ENCODE data around the gene PTPN5.

The PTPN5 gene

DNA sequence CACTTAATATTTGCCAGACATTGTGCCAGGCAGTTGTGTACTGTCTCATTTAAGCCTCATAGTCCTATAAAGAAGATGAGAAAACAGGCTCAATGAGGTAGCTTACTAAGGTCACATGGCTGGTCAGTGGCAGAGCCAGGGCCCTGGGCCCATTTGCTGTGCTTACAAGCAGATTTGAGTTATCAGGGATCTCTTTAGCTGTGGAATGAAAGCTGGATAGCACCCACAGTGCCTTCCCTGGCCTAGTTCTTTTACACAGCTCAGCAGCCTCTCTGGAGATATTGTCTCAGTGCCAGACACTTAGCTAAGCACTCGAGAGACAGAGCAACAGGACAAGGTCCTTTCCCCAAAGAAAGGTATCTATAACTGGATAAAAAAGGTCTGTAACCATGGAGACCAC, 86.9 kb downstream of the PTPN5 start:
- no peak overlapping the region for H3K27ac ChIP-seq
- no peak for DNase-seq (ENCODE audit: low spot score)
- TF ChIP-seq, protein P1, sequence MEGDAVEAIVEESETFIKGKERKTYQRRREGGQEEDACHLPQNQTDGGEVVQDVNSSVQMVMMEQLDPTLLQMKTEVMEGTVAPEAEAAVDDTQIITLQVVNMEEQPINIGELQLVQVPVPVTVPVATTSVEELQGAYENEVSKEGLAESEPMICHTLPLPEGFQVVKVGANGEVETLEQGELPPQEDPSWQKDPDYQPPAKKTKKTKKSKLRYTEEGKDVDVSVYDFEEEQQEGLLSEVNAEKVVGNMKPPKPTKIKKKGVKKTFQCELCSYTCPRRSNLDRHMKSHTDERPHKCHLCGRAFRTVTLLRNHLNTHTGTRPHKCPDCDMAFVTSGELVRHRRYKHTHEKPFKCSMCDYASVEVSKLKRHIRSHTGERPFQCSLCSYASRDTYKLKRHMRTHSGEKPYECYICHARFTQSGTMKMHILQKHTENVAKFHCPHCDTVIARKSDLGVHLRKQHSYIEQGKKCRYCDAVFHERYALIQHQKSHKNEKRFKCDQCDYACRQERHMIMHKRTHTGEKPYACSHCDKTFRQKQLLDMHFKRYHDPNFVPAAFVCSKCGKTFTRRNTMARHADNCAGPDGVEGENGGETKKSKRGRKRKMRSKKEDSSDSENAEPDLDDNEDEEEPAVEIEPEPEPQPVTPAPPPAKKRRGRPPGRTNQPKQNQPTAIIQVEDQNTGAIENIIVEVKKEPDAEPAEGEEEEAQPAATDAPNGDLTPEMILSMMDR (IDR thresholded peaks at IDR 0.05): no peak
- H3K4me3 ChIP-seq: no peak overlapping the region

DNA sequence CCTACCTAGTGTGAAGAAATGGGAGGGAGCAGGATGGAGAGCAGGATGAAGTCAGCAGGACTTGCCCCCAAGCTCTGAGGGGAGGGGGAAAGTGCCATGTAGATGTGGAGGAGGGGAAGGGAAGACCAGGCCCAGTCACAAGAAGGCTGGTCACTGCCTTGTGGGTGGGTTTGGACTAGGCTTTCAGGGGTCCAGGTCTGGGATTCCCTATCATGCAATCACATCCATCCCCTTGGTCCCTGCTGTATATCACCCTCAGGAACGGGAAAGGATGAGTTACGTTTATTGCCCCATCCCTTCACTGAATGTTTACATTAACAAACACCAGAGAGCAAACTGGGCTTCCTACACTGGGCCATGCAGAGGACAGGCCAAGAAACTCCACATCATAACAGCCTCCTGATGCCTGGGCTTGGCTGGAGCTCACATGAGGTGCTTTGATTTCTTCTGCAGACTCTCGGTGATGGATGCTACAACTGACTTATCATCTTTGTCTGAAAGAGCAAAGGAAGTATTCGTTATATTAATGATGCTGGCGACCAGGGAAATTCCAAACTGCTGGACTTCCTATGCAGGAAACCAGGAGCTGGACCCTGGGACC, 87.5 kb downstream of the PTPN5 start:
- no peak overlapping the region for H3K27ac ChIP-seq
- TF ChIP-seq, protein P1 (IDR thresholded peaks at IDR 0.05): no peak

DNA sequence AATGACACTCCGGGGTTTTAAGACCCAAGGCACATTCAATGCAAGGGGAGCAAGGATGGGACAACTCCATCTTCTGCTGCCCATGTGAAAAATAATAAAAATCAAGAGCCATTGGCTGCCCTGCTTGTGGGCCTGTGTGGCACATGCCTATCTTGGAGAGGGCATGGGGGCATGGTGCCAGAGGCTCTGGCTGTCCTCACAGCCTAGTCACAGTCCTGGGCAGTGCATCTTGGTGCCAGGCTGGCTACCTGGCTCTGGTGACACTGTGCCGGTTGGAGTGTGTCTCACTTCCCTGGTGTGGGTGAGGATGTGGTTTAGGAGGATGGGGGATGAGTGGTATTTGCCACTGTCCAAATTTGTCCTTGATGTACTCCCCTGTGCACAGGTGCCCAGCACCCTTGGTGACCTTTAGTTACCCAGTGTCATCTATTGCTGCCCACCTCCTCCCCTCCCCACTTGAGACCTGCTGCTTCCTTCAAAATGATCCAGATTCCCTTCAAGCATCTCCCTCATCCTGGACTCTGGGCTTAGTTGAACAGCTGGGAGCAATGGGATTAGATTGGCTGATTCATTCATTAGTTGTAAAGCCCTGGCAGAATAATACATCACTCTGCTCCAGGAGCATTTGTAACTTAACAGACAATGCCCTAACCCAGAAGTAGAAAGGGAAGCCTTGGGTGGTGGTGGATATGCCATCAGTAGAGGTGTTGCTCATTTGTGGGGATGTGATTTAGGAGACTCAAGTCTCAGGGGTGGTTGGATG, 88.4 kb downstream of the PTPN5 start:
- DNase-seq (ENCODE audit: low spot score): no peak
- TF ChIP-seq, protein P1 (IDR thresholded peaks at IDR 0.05): no peak
- H3K27ac ChIP-seq: no peak overlapping the region
- no peak overlapping the region for H3K4me3 ChIP-seq

More for the DNA sequence above, 87.5 kb downstream of the PTPN5 start:
- DNase-seq (ENCODE audit: low spot score): no peak
- H3K4me3 ChIP-seq: no peak overlapping the region

DNA sequence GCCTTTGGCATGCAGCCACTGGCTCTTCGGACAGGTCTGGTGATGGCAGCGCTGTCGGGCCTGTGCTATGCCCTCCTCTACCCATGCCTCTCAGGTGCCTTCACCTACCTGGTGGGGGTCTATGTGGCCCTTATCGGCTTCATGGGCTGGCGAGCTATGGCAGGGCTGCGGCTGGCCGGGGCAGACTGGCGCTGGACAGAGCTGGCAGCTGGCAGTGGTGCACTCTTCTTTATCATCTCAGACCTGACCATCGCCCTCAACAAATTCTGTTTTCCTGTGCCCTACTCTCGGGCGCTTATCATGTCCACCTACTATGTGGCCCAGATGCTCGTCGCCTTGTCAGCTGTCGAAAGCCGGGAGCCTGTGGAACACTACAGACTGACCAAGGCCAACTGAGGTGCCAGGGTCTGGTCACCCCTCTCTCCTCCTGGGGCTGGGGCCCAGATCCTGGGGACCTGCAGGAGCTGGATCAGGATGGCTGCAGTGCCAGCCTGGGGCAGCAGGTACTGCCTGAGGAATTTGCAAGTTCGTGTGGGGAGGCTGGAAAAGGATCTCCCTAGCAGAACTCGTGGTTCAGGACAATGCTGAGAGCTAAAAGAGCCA, 89.9 kb downstream of the PTPN5 start:
- Histone ChIP-seq H3K4me3 (no peak overlapping the region), H3K27ac (no peak overlapping the region)
- no peak for DNase-seq (ENCODE audit: low spot score)
- TF ChIP-seq, protein P1 (IDR thresholded peaks at IDR 0.05): no peak

DNA sequence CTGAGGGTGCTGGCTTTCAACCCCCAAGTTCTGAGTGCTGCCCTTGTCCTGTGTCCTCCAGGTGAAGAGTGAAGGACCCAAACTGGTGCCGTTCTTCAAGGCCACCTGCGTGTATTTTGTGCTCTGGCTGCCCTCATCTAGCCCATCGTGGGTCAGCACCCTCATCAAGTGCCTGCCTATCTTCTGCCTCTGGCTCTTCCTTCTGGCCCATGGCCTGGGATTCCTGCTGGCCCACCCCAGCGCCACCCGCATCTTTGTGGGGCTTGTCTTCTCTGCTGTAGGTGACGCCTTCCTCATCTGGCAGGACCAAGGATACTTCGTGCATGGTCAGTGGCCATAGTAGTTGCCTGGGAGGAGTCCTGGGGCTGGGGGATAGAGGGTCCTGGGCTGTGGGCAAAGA, 90.7 kb downstream of the PTPN5 start:
- Histone ChIP-seq H3K4me3 (no peak overlapping the region), H3K27ac (peak overlapping the region in 1 of 2 donors; percentile 41)
- DNase-seq (ENCODE audit: low spot score): no peak
- TF ChIP-seq, protein P1 (IDR thresholded peaks at IDR 0.05): no peak

DNA sequence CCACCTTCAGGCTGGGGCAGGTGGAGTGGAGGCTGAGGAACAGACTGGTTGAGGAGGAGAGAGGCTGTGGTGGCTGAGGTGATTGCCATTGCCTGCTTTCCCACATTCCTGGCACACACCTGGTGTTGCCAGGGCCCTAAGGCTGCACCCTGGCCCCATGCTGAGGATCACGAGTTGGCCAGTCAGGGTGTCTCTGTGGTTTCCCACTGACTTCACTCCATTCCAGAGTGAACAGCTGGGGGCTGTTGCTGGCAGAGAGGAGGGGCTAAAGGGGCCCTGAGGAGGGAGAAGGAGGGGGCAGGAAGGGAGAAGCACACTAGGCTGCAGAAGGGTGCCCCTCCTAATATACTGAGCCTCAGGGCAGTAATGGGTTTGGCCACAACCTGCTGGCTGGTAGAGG, 91.2 kb downstream of the PTPN5 start:
- TF ChIP-seq, protein P1 (IDR thresholded peaks at IDR 0.05): no peak
- Histone ChIP-seq H3K27ac (peak overlapping the region in 1 of 2 donors; percentile 41), H3K4me3 (no peak overlapping the region)
- DNase-seq (ENCODE audit: low spot score): no peak
